Stimulated activated CD4-positive, alpha-beta T cell treated with anti-CD3 and anti-CD28 coated beads, TNF-alpha, amount 100 ng/mL, for 48 hours (primary cell): Measurements from ENCODE around the gene CNOT6L.

ENCODE experiments used
- DNase-seq, 3 donors: peaks; one replicate each; pipeline ENCODE4 v3.0.0-alpha.2; 2020; ENCODE audit warnings: low read depth in 3 of 3

The CNOT6L gene

GRCh38 chr4:77713884-77714283, 105.3 kb downstream of the CNOT6L start:
- DNase-seq = no peak

GRCh38 chr4:77712675-77713074, 106.5 kb downstream of the CNOT6L start:
- DNase-seq = no peak

- DNase-seq = no peak
These were observed 107.7 kb downstream of the CNOT6L start for GRCh38 chr4:77711469-77711868.

- DNase-seq = no peak
These were observed 108.5 kb downstream of the CNOT6L start for GRCh38 chr4:77710684-77711083.

- no peak for DNase-seq
These were observed 109.1 kb downstream of the CNOT6L start for GRCh38 chr4:77710059-77710458.

- DNase-seq = no peak
These were observed 112.5 kb downstream of the CNOT6L start for GRCh38 chr4:77706717-77707116.

GRCh38 chr4:77703666-77704065, 115.5 kb downstream of the CNOT6L start:
- no peak for DNase-seq

GRCh38 chr4:77701121-77701520, 118.0 kb downstream of the CNOT6L start:
- no peak for DNase-seq

- DNase-seq = no peak
These were observed 119.4 kb downstream of the CNOT6L start for GRCh38 chr4:77699731-77700210.

GRCh38 chr4:77697860-77698590, 121.1 kb downstream of the CNOT6L start:
- DNase-seq = no peak

- DNase-seq = no peak
These were observed 123.4 kb downstream of the CNOT6L start for GRCh38 chr4:77695774-77696173.

GRCh38 chr4:77692847-77693432, 126.2 kb downstream of the CNOT6L start:
- DNase-seq = no peak

- DNase-seq = no peak
These were observed 137.4 kb downstream of the CNOT6L start for GRCh38 chr4:77681792-77682191.

GRCh38 chr4:77676842-77677241, 142.3 kb downstream of the CNOT6L start:
- no peak for DNase-seq

GRCh38 chr4:77671051-77671450, 148.1 kb downstream of the CNOT6L start:
- no peak for DNase-seq

- no peak for DNase-seq
These were observed 149.1 kb downstream of the CNOT6L start for GRCh38 chr4:77669946-77670590.

GRCh38 chr4:77665381-77666069, 153.6 kb downstream of the CNOT6L start:
- DNase-seq = no peak
